GM04504 (cell line): ENCODE results near the gene STAB2.

Experiments
- DNase-seq: peaks from one replicate; pipeline ENCODE4 v3.0.0-alpha.2; 2012; ENCODE audit warnings: low read depth

The STAB2 gene

DNA sequence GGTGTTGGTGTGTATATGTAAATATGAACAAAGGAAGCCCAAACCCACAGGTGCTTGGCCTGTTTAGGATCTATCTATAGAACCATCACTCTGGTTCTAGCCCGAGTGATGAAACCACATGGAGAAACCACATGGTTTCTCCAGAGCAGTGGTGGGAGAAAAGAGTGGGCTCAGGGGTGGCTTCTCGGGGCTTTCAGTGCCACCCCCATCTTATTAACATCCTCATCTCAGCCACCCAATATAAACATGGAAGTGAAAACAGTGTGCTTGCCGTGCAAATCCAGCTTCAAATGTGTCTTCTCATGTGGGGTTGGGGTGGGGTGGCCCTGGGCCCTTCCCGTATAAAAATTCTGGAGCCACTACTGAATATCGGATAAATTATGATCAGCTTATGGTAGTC, 109.0 kb downstream of the STAB2 start:
- DNase-seq: no peak

DNA sequence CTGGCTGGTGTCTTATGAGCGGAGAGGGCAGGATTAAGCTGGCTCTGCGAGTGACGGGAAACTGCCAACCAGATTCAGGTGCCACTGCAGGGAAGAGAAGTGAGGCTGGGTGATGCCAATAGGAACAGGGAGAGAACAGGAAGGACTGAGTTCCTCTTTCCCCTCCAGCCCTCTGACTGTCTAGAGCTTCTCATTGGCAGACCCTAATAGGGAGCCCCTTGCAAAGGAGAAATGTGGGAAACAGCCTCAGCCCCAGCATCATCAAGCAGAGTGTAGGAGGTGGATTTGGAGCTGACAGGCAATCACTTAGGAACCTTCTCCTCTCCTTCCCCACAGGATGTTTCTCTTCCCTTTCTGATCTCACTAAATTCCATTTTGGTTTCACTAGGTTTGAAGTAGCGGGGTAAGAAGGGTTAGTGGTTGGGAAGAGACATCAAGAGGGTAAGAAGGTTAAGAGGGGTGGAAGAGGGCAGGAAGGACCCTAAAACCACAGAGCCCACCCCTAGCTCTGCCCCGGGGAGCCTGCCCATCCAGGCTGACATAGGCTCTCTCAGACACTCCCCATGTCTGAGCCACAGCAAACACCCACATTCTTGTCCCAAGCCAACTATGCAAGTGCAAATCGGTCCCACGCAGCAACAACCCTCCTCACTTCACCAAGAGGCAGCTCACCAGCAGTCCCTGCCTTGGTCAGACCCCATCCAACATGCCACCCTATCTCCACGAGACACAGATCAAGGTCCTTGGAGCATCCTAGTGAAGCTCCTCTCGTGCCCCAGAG, 111.1 kb downstream of the STAB2 start:
- no peak for DNase-seq

DNA sequence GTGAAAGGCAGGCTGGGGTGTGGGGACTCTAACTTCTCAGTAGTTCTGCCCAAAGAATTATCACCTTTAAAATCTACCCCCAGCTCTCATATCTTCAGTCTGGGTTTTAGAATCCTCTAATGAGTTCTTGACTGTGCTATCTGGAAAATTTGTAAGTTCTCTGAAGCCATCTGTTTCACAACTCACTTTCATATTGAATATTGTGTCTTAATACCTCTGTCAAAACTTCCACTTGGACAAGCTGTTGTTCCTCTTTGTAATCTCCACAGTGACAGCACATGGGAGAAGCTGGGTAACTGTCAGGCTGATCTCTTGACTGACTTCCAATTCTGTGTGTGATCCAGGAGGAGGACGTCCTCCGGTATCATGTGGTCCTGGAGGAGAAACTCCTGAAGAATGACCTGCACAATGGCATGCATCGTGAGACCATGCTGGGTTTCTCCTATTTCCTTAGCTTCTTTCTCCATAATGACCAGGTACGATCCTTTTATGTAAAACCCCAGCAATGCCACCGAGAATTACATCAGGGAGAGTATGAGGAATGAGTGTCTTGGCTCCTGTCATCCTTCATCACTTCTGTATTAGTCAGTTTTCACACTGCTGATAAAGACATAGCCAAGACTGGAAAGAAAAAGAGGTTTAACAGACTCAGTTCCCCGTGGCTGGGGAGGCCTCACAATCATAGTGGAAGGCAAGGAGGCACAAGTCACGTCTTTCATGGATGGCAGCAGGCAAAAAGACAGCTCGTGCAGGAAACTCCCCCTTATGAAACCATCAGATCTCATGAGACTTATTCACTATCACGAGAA, 111.9 kb downstream of the STAB2 start:
- DNase-seq: no peak

DNA sequence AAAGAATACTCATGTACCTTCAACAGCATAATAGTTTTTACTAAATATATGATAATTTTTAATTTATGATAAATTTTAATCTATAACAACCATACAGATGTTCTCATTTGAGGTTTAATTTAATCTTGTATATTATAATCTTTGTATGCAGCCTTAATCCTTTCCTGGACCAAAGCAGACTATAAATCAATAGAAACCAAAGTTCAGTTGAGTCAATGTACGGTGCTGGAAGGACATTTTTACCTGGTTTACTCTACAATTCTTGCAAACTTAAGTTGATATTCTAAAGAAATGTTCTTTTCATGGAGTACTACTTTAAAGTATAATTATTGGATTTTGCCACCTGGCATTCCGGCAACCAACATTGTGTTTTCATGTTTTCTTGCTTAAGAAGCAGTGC, 118.0 kb downstream of the STAB2 start:
- no peak for DNase-seq

DNA sequence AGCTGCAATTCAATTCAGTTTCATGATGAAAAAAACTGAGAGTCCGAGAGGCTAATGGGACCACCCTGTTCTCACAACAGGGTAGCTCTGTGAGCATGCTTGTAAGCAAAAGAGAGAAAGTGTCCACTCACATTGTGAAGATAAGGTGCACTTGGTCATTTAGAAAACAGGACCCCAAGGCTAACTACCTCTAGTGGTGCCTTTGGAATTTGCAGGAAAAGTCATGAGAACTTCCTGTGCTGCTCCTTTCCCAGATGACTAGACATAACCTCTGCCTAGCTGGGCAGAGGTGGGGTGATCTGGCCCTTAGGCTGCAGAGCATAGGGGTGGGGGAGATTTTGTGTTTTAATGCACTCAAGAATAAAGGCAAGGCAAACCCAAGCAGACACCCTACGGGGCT, 118.9 kb downstream of the STAB2 start:
- no peak for DNase-seq

DNA sequence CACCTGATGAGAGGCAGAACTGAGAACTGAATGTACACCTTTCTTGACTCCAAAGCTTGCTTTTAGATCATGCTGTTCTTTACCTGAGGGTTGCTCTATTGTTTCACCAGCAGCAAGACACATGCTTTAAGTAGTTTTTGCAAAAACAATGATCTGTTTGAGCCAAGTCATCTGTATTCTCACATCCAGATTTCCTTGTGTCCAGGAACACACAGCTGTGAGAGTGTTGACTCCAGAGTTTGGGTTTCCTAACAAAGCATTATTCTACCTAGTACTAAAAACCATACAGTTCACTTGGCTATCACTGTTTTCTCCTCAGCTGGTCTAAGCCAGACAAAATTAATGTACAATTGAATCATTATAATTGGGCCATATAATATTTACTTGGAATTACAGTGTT, 120.4 kb downstream of the STAB2 start:
- DNase-seq: no peak

DNA sequence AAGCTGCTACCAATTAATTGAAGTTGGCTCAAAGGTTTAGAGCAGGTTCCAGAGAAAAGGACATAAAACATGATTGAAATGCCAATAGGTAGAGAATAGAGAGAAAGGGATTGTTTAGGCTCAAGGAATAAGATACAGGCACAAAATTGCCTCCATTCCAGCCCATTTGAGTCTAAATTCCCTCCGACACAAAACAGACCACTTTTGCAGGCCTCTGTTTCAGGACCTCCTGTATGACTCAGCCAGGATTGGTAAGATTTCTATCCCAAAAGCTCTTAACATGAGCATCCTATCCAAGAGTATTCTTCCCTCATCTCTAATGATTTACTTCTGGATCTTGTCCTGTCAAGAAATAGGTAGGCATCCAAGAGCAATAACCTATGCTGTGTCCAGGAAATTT, 123.5 kb downstream of the STAB2 start:
- DNase-seq: no peak

DNA sequence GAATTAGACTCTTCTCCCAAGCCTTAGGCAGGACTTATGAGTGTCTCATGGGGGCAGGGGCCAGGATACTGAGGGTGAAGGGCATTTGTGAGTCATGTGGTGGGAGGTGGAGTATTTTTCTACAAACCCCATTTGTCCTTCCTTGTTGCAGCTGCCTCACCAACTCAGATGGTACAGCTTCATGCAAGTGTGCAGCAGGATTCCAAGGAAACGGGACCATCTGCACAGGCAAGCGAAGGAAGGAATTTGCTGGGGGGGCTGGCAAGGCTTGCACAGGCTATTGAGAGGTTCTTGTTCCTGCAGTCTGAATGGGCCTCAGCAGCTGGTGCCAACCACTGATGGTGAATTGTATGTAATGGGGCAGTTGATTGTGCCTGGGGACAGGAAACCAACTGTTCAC, 125.1 kb downstream of the STAB2 start:
- no peak for DNase-seq

DNA sequence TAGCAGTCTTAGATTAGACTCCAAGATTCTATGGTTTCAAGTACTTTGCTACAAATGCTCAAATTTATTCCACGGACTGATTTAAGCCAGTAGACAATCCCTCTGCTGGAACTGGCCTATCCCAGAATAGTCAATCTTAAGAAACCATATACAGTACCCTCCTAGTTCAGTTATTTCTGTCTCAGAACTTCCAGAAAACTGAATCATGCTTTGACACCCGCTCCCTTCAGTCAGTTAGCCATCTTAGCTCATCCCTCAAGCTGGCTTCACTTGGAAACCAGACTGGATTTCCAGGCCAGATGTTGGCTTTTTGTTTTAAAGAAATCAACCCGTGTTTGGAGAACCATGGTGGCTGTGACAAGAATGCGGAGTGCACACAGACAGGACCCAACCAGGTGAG, 128.4 kb downstream of the STAB2 start:
- no peak for DNase-seq

DNA sequence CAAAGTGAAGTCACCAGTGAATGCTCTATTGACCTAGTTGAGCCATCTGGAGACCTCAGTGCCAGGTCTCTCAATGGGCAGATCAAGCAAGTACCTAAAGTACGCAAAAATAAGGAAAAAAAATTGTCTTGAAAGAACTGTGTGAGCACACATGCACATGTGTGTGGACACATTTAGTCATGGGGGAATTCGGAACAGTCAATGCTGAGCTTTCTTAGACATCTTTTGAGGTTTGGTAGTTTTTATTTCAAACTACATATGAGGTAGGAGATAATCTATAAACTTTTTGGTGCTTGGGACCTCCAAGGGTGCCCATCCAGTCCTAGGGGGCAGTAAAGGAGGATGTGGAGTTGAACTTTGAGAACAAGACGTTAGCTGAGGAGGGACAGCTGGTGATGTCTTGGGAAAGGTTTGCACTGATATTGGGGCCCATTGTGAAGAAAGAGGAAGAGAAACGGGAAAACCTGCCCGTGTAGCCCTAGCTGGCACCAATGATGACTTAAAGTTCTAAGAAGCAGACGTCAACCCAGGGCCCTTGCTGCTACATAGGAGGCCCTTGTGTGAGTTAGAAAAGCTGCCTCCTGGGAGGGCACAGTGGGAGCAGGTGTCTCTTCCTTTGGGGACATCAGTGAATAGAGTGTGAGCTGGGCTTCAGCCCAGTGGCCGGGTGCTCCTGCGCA, 129.6 kb downstream of the STAB2 start:
- DNase-seq: no peak

DNA sequence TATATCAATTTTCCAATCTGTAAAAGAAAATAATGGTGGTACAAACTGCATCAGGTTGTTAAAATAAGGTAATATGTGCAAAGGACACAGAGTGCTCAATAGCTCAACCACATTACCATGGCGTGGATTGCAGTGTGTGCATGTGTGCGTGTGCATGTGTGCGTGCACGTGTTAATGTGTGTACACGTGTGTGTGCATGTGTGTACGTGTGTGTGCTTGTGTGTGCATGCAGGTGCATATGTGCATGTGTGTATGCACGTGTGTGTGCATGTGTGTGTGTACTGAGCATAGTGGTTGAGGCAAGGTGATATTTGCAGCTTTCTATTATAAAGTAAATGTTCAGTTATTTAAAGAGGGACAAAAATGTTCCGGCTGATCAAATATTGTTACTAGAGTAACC, 138.3 kb downstream of the STAB2 start:
- no peak for DNase-seq

DNA sequence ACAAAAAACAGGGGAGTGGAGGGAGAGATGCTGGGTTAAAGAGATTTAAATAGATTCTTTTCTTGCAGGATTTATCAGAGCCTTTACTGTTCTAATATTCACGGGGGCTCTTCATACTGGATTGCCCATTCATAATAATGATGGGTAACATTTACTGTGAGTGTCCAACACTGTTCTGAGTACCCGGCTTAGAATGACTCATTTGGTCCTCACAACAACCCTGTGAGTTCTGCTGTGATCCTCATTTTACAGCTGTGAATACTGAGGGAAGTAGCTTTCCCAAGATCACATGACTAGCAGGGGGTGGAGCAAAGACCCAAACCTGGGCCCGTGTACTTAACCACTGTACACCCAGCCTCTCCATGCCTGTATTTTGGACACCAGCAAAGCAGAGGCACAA, 140.6 kb downstream of the STAB2 start:
- DNase-seq: no peak

DNA sequence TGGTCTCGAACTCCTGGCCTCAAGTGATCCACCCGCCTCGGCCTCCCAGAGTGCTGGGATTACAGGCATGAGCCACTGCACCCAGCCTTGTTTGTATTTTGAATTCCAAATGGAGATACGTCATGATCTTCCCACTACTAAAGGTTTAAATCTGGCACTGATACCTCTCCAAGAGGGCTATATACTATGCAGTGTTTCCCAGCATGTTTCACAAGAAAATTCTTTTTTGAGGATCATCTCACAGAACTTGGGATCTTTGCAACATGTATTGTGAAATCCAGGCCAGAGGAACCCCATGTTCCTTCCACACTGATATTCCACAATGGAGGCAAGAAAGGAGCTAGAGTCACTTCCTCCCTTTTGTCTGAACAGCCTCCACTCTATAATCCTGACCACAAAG, 141.2 kb downstream of the STAB2 start:
- DNase-seq: peak; percentile 13

DNA sequence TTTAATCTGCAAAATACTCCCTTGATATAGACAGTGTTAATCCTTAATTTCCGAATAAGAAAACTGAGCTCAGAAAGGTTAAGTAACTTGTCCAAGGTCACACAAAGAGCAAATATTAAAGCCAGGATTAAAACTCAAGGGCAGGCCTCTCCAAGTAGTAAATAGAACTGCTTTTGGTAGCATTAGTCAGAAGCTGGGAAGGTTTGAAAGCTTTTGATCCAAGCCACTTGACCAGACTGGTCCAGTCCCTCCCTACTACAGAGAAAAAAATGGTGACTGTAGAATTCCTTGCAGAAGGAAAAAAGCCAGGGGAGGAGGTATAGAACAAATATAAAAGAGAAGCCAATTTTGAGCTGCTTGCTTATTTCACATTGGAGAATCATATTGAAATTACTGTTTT, 142.4 kb downstream of the STAB2 start:
- DNase-seq: no peak

DNA sequence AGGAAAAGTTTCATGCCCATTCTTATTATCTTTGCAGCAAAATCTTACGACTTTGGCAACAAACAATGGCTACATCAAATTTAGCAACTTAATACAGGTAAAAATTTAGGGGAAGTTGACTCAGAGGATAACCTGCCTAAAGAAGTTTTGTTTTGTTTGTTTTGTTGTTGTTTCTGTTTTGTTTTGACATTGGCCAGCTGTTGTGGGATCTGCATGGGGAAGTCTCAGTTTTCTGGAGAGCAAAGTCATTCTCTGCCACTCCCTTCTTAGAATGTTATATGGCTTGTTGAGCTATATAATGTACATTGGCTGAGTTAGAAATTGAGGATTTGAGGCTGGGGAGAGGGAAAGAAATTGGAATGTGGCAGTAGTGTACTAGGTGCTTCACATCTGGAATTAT, 144.5 kb downstream of the STAB2 start:
- DNase-seq: no peak

DNA sequence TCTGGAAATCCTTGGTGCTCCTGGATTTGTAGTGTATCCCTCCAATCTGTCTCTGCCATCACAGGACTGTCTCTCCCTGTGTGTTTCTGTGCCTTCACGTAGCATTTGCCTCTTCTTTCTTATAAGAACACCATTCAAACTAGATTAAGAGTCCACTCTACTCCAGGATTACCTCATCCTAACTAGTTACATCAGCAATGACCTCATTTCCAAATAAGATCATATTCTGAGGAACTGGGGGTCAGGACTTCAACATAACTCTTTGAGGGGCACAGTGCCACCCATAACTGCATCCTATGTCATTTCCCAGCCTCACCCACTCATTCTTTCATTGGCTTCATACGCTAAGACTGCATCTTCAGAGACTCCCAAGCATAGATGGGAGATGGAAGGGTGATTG, 147.8 kb downstream of the STAB2 start:
- no peak for DNase-seq

DNA sequence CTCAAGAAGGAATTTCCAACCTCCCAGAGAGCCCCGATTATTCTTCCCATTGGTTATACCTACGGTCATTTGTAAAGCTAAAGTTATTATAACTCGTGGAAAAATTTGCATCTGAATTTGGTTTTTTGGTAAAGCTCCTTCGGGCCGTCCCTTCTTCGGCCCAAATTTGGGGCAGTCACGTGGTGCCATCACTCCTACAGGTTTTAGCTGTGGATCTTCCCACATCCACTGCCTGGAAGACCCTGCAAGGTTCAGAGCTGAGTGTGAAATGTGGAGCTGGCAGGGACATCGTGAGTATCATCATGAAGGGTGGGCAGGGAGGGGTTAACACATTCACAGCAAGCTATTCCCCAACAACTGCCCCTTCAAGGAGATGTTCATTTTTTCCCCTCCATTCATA, 148.2 kb downstream of the STAB2 start:
- DNase-seq: no peak

DNA sequence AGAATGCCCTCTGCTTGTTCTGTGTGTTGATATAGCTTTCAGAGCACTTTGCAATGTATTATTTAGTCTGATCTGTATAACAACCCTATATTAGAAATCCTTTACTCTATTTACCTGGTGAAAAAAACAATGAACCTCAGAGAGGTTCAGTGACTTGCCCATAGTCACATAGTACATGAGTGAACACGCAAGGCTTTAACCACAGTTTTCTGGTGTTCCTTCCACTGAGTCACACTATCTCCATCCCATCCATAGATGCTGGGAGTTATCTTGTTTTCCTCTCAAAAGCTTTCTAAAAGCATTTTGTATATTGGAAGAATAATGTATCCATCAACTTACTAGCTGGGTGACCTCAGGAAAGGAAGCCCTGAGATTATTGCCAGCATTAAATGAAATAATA, 149.5 kb downstream of the STAB2 start:
- DNase-seq: no peak

DNA sequence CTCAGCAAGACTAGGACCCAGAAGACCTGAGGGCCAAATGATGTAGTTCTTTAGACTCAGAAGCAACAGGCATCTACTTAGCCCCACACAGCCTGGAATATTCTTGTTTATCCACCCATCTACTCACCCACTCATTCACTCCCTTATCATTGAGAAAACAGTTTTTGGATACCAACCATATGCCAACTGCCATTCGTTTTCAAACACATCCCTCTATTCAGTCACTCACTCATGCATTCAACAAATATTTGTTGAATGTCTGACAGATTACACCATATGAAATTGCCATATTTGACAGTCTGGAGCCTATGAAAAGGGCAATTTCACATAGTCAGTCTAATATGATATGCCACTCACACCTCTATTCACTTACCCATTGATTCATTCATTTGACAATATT, 150.8 kb downstream of the STAB2 start:
- no peak for DNase-seq

DNA sequence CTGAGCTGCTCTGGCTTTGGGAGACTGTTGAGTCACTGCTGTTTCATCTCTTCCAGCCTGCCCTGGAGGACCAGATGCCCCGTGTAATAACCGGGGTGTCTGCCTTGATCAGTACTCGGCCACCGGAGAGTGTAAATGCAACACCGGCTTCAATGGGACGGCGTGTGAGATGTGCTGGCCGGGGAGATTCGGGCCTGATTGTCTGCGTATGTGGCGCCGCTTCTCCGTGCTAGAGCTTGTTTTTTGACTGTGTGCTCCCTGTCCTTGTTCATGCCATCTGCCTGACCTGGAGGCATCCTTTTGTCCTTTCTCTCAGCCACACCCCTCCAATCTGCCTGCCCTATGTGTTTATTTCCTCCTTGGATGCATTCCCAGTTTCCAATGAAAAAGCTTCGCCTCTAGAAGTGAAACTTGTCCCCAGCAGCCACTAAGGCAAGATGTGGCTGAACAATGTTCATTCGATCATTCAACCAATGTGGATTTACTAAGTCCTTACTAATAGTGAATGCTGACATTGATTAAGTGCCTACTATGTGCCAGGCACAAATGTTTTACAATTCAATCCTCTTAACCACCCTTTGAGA, 155.4 kb downstream of the STAB2 start:
- DNase-seq: peak; percentile 20

DNA sequence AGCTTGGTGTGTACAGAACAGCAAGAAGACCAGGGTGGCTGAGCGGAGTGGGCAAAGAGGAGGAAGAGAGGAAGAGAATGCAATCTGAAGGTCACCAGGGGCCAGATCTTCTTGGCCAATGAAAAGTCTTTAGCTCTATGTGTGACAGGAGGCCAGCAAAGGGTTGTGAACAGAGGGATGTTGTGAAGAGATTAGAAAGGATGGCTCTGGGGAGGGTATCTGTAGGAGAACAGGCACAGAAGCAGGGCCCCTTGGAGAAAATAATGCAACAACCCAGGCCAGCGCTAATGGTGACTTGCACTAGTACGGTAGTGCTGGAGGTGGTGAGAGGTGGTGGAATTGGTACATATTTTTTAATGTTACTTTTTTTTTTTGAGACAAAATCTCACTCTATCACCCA, 156.7 kb downstream of the STAB2 start:
- no peak for DNase-seq

DNA sequence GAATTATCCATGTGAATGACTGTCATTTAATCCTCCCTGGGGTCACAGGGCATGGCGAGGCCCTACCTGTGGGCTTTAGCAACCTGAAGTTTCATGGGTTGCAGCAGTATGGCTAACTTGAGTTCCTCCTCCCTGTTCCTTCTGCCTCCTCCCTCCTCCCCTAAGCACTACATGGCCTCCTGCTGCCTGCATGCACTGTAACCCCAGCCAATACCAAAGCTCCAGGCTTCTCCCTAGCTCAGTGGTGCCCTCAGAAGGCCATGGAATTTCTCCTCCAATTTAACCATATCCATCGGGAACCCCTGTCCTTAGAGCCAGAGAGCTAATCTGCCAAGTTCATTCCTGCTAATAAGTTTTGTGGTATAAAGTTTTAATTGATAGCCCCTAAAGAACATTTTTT, 158.9 kb downstream of the STAB2 start:
- DNase-seq: no peak

DNA sequence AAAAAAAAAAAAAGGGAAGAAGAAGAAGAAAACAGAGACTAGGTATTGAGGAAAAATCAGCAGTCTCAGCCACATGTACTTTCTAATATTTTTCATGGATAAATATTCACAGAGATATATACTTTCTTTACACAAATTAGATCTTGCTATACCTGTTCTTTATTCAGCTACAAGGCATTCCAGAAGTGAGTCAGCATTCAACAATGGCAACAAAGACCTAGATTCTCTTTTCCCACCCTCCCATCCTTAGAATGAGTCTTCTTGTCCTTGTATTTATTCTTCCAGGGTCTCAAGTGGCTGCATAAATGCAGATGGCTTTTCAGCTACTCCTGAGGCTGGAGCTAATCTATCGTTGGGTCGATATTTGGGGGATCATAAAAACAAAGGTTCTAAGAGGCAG, 160.9 kb downstream of the STAB2 start:
- no peak for DNase-seq
